Peyer's patch (tissue), 4 donors: ENCODE measurements around the gene STAMBP.

Experiments used
- POLR2A ChIP-seq, 2 donors: fragments of 450-650 bp; IDR thresholded peaks; one replicate each; pipeline ENCODE4 v1.5.1; 2017; ENCODE audit warnings: antibody characterized with exemption in 2 of 2, mild to moderate bottlenecking in 2 of 2, moderate library complexity in 2 of 2
- TF ChIP-seq, protein P1 (sequence below), 6 experiments: fragments of 450-650 bp in 4 of 6; fragments of 200-600 bp in 2 of 6; sonication (generic) in 1 of 6; IDR thresholded peaks; one replicate each; pipeline ENCODE4 v1.5.1; 2017 to 2019; ENCODE audit warnings: antibody characterized with exemption in 6 of 6, mild to moderate bottlenecking in 3 of 6, moderate library complexity in 1 of 6

DNA sequence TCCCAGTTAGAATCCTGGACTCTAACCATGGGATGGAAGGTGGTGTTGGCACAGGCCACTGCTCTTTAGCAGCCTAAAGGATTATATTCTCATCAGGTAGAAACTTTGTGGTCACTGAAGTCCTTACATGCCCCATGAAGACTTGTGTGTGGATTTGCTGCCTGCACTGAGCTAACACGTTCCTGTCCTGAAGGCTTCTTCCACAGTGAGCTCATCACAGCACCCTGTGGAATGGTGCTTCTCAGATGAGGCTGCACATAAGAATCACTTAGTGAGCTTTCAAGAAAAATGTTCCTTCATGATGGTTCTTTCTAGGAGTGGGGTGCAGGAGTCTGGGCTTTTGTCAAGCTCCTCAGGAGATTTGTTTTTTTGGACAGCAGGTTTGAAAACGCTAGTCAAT lies 26.8 kb downstream of the STAMBP start:
- TF ChIP-seq, protein P1, sequence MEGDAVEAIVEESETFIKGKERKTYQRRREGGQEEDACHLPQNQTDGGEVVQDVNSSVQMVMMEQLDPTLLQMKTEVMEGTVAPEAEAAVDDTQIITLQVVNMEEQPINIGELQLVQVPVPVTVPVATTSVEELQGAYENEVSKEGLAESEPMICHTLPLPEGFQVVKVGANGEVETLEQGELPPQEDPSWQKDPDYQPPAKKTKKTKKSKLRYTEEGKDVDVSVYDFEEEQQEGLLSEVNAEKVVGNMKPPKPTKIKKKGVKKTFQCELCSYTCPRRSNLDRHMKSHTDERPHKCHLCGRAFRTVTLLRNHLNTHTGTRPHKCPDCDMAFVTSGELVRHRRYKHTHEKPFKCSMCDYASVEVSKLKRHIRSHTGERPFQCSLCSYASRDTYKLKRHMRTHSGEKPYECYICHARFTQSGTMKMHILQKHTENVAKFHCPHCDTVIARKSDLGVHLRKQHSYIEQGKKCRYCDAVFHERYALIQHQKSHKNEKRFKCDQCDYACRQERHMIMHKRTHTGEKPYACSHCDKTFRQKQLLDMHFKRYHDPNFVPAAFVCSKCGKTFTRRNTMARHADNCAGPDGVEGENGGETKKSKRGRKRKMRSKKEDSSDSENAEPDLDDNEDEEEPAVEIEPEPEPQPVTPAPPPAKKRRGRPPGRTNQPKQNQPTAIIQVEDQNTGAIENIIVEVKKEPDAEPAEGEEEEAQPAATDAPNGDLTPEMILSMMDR (IDR thresholded peaks at IDR 0.05): no peak
- TF ChIP-seq POLR2A (IDR thresholded peaks at IDR 0.05): no peak
